SJCRH30 (cell line): Measurements from ENCODE around the gene HSPB7. TPM values are rescaled to one million over a fixed set of nuclear protein-coding genes. Genes with fewer than 3 reads are reported as not detected.
"Not testable (repeated sequence)": the region's sequence is repeated elsewhere in the genome, so short reads cannot be mapped to it uniquely, and the experiment has no call there.

ENCODE experiments used
- DNase-seq, 2 experiments: peaks; one replicate each; pipeline ENCODE4 v3.0.0-alpha.2; 2015 to 2020
- H3K27ac ChIP-seq: fragments of 250-450 bp; sonication (Bioruptor Pico); 2 replicates; pipeline ENCODE4 v1.5.1; 2020; ENCODE audit warnings: mild to moderate bottlenecking, moderate library complexity
- H3K27me3 ChIP-seq: fragments of 250-450 bp; sonication (Bioruptor Pico); 2 replicates; pipeline ENCODE4 v1.5.1; 2020; ENCODE audit warnings: mild to moderate bottlenecking, moderate library complexity
- H3K36me3 ChIP-seq: fragments of 250-450 bp; sonication (Bioruptor Pico); 2 replicates; pipeline ENCODE4 v1.5.1; 2020; ENCODE audit warnings: mild to moderate bottlenecking, moderate library complexity
- H3K4me1 ChIP-seq: fragments of 250-450 bp; sonication (Bioruptor Pico); 2 replicates; pipeline ENCODE4 v1.5.1; 2020; ENCODE audit warnings: mild to moderate bottlenecking, moderate library complexity
- H3K4me3 ChIP-seq: fragments of 250-450 bp; sonication (Bioruptor Pico); 2 replicates; pipeline ENCODE4 v1.5.1; 2020; ENCODE audit warnings: mild to moderate bottlenecking, moderate library complexity
- H3K9me3 ChIP-seq: fragments of 250-450 bp; sonication (Bioruptor Pico); replicated peaks from 2 replicates; pipeline ENCODE4 v1.5.1; 2020; ENCODE audit warnings: mild to moderate bottlenecking, moderate library complexity
- total RNA-seq: library from RNA; depleted of rRNA; stranded (reverse); fragments of >200 nt; shearing (Covaris generic); gene quantifications from 2 replicates; pipeline ENCODE4 v1.2.3, GENCODE V29; 2014; rRNA removed

HSPB7 gene
- 81.4 and 83.9 TPM in 2 replicates for total RNA-seq

GRCh38 chr1:16017461-16018303, at the start of gene HSPB7:
HSPB7 (minus strand) TSS chr1:16018043; CDS start chr1:16017963, 80 bp downstream.
- Histone ChIP-seq H3K27ac (peak within 1 kb of the TSS; percentile 77), H3K9me3 (no peaks in the 10 kb centered on the region), H3K36me3 (no peaks in the 10 kb centered on the region), H3K4me3 (peak within 1 kb of the TSS; percentile 53), H3K27me3 (no peaks in the 10 kb centered on the region), H3K4me1 (peaks cover 55% of the 10 kb centered on the region)
- peak; percentile 98 to 99 for DNase-seq

DNA sequence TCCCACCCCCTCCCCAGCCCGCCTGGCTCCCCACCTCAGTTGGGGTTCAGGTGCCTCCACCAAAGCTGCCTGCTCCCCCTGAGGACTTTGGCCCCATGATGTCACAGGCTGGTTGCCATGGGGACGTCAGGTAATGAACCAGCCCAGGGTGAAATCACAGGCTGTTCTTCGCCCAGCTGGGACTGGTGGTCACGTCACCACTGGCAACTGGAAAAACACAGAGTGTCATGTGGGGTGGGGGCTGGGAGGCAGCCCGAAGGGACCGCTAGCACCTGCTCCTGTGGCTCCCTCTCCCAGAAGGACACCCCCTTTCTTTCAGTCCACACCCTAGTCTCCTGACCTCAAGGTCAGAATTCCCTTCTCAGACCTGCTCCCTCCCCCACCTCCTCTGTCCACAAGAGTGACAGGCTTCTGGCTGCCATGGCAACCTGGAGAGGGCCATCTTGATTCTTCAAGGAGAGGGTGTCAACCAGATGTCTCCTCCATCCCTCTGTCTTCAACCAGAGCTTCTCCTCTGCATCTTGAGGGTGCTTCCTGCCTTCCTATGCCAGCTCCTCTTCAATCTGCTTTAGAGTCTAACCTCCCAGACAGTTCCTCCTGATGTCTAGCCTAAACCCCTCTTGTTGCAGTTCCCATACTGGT, 49.4 kb upstream of the HSPB7 start:
- Histone ChIP-seq H3K4me3 (no peak overlapping the region), H3K27me3 (peaks cover 51% of the 10 kb centered on the region), H3K4me1 (peaks cover 15% of the 10 kb centered on the region), H3K27ac (no peak overlapping the region), H3K36me3 (no peaks in the 10 kb centered on the region), H3K9me3 (no peaks in the 10 kb centered on the region)
- DNase-seq = peak; percentile 73 to 75

GRCh38 chr1:16066245-16066644, 48.4 kb upstream of the HSPB7 start:
- H3K9me3 ChIP-seq = no peaks in the 10 kb centered on the region
- H3K27me3 ChIP-seq = peaks cover 47% of the 10 kb centered on the region
- no peak overlapping the region for H3K4me3 ChIP-seq
- no peak for DNase-seq
- H3K27ac ChIP-seq = no peak overlapping the region
- peaks cover 15% of the 10 kb centered on the region for H3K4me1 ChIP-seq
- no peaks in the 10 kb centered on the region for H3K36me3 ChIP-seq

- Histone ChIP-seq H3K36me3 (no peaks in the 10 kb centered on the region), H3K4me3 (no peak overlapping the region), H3K27me3 (peaks cover 51% of the 10 kb centered on the region), H3K27ac (no peak overlapping the region), H3K9me3 (no peaks in the 10 kb centered on the region), H3K4me1 (peaks cover 15% of the 10 kb centered on the region)
- no peak for DNase-seq
Observed at GRCh38 chr1:16065269-16065576, 47.4 kb upstream of the HSPB7 start.

DNA sequence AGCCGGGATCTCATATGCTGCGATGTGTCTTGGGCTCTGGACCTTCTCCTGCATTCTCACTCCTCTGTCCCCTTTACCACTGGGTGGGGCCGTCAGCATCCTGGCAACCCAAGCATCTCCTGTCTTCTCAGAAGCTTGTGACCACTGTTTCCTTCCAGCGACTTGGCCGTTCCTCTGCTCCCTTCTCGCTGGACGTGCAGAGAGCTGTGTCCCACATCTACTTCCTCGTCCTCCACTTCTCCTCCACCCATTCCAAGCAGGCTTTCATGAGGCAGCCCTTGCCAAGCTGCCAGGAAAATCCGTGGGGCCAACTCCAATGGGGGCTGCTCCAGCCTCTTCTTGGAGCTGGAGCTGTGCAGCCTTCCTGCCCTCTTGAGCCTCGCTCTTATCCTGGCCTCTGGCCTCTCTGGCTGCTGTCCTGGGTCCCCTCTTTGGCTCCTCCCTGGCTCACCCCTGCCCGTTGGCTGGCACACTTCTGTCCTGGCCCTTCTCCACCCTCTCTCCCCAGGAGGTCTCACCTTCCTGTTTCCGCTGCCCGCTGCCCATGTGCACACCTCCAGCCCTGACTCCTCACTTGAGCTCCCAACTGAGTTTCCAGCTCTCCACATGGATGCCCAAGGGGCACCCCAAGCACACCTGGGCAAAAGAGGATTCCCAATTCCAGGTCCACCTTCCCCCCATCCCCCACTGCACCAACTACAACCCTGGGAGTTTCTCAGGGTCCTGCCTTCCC, 46.9 kb upstream of the HSPB7 start:
- Histone ChIP-seq H3K4me3 (no peak overlapping the region), H3K9me3 (no peaks in the 10 kb centered on the region), H3K36me3 (no peaks in the 10 kb centered on the region), H3K27ac (no peak overlapping the region), H3K4me1 (peaks cover 15% of the 10 kb centered on the region), H3K27me3 (peaks cover 51% of the 10 kb centered on the region)
- DNase-seq = no peak

- Histone ChIP-seq H3K4me3 (no peak overlapping the region), H3K36me3 (no peaks in the 10 kb centered on the region), H3K27me3 (peaks cover 45% of the 10 kb centered on the region), H3K9me3 (no peaks in the 10 kb centered on the region), H3K27ac (no peak overlapping the region), H3K4me1 (peaks cover 15% of the 10 kb centered on the region)
- DNase-seq = no peak
Observed at GRCh38 chr1:16063921-16064320, 46.1 kb upstream of the HSPB7 start.

- no peaks in the 10 kb centered on the region for H3K9me3 ChIP-seq
- H3K4me3 ChIP-seq = no peak overlapping the region
- H3K36me3 ChIP-seq = no peaks in the 10 kb centered on the region
- peaks cover 39% of the 10 kb centered on the region for H3K27me3 ChIP-seq
- H3K4me1 ChIP-seq = peaks cover 15% of the 10 kb centered on the region
- no peak for DNase-seq
- H3K27ac ChIP-seq = no peak overlapping the region
Observed at GRCh38 chr1:16063226-16063829, 45.5 kb upstream of the HSPB7 start.

- not testable (repeated sequence) for H3K27ac ChIP-seq, DNase-seq, H3K36me3 ChIP-seq, H3K4me3 ChIP-seq, H3K9me3 ChIP-seq
- Histone ChIP-seq H3K4me1 (peaks cover 11% of the 10 kb centered on the region), H3K27me3 (peaks cover 38% of the 10 kb centered on the region; the same call in 1 of the 2 replicates)
Observed at GRCh38 chr1:16062687-16063075, 44.8 kb upstream of the HSPB7 start.

GRCh38 chr1:16061989-16062686, 44.3 kb upstream of the HSPB7 start:
- H3K4me3 ChIP-seq = not testable (repeated sequence)

GRCh38 chr1:16061266-16061665, 43.4 kb upstream of the HSPB7 start:
- no peaks in the 10 kb centered on the region for H3K36me3 ChIP-seq
- no peak overlapping the region for H3K27ac ChIP-seq
- no peaks in the 10 kb centered on the region for H3K9me3 ChIP-seq
- no peak for DNase-seq
- peaks cover 35% of the 10 kb centered on the region; the same call in 1 of the 2 replicates for H3K27me3 ChIP-seq
- no peaks in the 10 kb centered on the region for H3K4me1 ChIP-seq
- no peak overlapping the region for H3K4me3 ChIP-seq

More at GRCh38 chr1:16061989-16062686, 44.3 kb upstream of the HSPB7 start:
- not testable (repeated sequence) for H3K36me3 ChIP-seq, H3K9me3 ChIP-seq, H3K27ac ChIP-seq, DNase-seq, H3K4me1 ChIP-seq
- peaks cover 35% of the 10 kb centered on the region; the same call in 1 of the 2 replicates for H3K27me3 ChIP-seq

DNA sequence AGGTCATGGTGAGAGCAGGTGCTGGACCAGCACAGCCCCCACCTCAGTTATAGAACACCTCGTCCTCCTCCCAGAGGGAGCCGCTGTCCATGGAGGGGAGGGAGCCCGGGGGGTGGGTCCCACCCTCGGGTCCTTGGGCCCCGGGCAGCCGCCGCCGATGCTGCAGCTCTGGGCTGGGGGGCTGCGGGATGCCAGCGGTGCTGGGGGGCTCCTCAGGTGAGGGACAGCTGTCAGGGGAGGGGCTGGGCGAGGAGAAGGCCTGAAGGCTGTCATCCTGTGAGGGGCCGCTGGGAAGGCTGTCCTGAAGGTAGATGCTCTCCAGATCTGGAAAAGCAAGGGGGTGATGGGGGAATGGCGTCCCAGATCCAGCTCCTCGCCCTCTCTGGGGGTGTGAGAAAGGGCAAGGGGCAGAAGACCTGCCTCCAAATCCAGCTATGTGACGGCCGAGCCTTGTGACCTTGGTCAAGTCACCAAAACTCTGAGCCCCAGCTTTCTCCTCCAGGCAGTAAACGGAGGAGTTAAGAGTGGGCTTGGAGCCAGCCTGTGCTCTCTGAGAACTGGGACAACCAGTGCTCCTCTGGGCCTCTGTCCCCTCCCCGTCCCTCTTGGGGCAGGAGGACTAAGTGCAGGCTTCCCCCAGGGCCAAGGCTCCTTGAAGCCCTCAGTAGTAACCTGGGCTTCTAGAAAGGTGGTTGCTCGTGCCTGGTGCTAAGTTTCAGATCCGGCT, 40.7 kb upstream of the HSPB7 start:
- not testable (repeated sequence) for H3K4me1 ChIP-seq, DNase-seq, H3K9me3 ChIP-seq, H3K36me3 ChIP-seq, H3K4me3 ChIP-seq, H3K27ac ChIP-seq
- H3K27me3 ChIP-seq = peaks cover 18% of the 10 kb centered on the region; the same call in 1 of the 2 replicates

DNA sequence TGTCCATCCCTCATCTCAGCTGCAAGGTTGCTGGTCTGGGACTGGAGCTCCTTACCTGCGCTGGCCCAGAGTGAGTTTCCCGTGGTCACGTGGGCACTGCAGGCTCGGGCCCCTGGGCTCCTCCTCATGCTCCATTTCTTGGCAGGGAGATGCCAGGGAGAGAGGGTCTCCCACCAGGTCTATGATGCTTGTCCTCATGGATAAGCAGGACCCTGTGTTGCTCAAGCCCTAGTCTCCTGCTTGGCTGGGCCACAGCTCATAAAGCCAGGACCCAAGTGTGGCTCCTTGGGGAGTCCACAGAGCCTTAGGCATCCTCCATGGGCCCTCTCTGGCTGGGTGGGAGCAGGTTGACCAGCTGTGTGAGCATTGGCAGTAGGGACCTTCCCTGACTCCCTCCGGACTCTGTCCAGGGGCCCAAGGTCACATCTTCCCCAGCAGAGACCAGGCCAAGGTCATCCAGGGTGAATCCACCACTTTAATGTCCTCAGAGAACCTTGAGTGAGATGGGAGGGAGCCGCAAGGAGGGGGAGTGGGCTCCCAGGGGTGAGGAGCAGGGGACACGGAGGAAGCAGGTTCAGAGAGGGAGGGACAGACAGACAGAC, 39.6 kb upstream of the HSPB7 start:
- not testable (repeated sequence) for H3K4me1 ChIP-seq, DNase-seq, H3K4me3 ChIP-seq, H3K36me3 ChIP-seq, H3K27ac ChIP-seq, H3K9me3 ChIP-seq
- peaks cover 14% of the 10 kb centered on the region; the same call in 1 of the 2 replicates for H3K27me3 ChIP-seq

DNA sequence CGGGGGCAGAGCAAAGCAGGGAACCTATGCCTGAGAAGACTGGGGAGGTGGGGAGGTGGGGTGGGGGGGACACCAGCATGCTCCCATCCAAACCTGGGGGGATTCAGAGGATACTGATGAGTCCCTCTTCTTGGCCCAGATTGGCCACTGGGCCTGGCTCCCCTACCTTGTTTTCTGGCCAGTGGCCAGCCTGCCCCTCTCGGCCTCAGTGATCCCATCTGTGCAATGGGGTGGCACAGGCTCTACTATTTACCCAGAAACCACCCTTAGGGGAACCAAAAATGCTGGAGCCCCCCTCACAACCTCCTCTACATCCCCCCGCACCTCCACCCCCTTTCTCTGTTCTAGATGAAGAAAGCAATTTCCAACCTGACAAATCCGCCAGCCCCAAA, 38.7 kb upstream of the HSPB7 start:
- not testable (repeated sequence) for H3K4me1 ChIP-seq, H3K27ac ChIP-seq, H3K36me3 ChIP-seq, H3K9me3 ChIP-seq, DNase-seq, H3K4me3 ChIP-seq
- H3K27me3 ChIP-seq = peaks cover 14% of the 10 kb centered on the region; the same call in 1 of the 2 replicates
